VCaP (cell line): ENCODE results near the gene SP6.

Source experiments
- H3K27ac ChIP-seq: fragments of 450-650 bp; 2 replicates; pipeline ENCODE4 v1.5.1; 2017
- CTCF ChIP-seq: fragments of 450-650 bp; conservative IDR thresholded peaks from 2 replicates; pipeline ENCODE4 v1.5.1; 2017; ENCODE audit warnings: mild to moderate bottlenecking, moderate library complexity

SP6 gene

GRCh38 chr17:47878203-47879027, 27.5 kb upstream of the SP6 start:
- TF ChIP-seq CTCF = no peak
- no peak overlapping the region for H3K27ac ChIP-seq

- TF ChIP-seq CTCF = no peak
- H3K27ac ChIP-seq = no peak overlapping the region
These were observed 26.5 kb upstream of the SP6 start for GRCh38 chr17:47877368-47878034.

- TF ChIP-seq CTCF = no peak
- H3K27ac ChIP-seq = no peak overlapping the region
These were observed 24.3 kb upstream of the SP6 start for GRCh38 chr17:47875011-47875985.

- TF ChIP-seq CTCF = no peak
- no peak overlapping the region for H3K27ac ChIP-seq
These were observed 22.5 kb upstream of the SP6 start for GRCh38 chr17:47873200-47874090.

GRCh38 chr17:47872651-47873161, 21.7 kb upstream of the SP6 start:
- no peak for TF ChIP-seq CTCF

GRCh38 chr17:47872019-47872650, 21.2 kb upstream of the SP6 start:
- TF ChIP-seq CTCF = no peak
- no peak overlapping the region for H3K27ac ChIP-seq

More at GRCh38 chr17:47872651-47873161, 21.7 kb upstream of the SP6 start:
- no peak overlapping the region for H3K27ac ChIP-seq
